NCI-H187 treated with DMSO at 0.1 percent for 48 hours (cell line): Measurements from ENCODE around the gene HSD17B4.
"Not testable (repeated sequence)": the region's sequence is repeated elsewhere in the genome, so short reads cannot be mapped to it uniquely, and the experiment has no call there.

Experiments used
- DNase-seq: peaks from one replicate; lab custom pipeline; 2025; lab: John Stamatoyannopoulos, UW

HSD17B4 gene, protein sequence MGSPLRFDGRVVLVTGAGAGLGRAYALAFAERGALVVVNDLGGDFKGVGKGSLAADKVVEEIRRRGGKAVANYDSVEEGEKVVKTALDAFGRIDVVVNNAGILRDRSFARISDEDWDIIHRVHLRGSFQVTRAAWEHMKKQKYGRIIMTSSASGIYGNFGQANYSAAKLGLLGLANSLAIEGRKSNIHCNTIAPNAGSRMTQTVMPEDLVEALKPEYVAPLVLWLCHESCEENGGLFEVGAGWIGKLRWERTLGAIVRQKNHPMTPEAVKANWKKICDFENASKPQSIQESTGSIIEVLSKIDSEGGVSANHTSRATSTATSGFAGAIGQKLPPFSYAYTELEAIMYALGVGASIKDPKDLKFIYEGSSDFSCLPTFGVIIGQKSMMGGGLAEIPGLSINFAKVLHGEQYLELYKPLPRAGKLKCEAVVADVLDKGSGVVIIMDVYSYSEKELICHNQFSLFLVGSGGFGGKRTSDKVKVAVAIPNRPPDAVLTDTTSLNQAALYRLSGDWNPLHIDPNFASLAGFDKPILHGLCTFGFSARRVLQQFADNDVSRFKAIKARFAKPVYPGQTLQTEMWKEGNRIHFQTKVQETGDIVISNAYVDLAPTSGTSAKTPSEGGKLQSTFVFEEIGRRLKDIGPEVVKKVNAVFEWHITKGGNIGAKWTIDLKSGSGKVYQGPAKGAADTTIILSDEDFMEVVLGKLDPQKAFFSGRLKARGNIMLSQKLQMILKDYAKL

DNA sequence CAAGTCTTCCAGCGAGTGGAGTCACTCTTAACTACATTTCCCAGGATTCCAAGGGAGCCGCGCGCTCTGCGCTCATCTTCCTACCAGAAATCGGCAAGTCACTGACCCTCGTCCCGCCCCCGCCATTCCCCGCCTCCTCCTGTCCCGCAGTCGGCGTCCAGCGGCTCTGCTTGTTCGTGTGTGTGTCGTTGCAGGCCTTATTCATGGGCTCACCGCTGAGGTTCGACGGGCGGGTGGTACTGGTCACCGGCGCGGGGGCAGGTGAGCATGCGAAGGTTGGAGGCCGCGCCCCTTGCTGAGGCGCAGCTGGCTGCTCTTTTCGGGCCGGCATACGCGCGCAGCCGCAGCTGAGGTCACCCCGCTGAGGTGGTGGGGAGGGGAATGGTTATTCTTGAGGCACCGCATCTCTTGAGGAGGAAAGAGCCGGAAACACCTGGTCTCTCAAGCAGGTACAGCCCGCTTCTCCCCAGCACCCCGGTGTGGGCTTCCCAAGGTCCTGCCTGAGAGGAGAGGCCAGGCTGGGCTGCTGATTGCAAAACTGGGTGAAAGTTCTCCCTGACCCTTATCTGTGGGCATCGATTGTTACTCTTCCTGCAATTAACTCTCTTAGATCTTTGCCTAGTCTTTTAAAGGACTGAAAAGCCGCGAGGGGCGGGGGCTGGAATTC is at the start of gene HSD17B4:
HSD17B4 (plus strand) TSS at position 125 of the 667 bp plus-strand sequence; CDS start at position 204, 79 bp downstream.
- DNase-seq = peak; percentile 69

DNA sequence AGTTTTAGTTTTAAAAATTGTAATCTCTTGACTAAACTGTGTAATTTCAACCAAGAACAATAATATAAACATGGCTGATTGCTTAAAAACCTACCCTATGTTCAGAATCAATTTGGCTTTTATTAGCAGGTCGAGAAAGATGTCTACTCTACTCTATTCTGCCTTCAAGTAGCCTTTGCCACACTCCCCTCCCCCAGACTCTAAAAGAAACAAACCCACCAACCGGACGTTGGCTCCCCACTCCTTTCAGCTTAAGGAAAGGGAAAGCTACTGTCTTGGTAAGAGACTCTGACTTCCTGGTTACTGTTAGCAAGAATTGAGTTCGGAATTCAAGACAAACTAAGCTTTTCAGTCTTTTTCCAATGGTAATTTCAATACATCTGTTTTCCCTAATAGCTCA is 49.7 kb upstream of the HSD17B4 start:
- no peak for DNase-seq

DNA sequence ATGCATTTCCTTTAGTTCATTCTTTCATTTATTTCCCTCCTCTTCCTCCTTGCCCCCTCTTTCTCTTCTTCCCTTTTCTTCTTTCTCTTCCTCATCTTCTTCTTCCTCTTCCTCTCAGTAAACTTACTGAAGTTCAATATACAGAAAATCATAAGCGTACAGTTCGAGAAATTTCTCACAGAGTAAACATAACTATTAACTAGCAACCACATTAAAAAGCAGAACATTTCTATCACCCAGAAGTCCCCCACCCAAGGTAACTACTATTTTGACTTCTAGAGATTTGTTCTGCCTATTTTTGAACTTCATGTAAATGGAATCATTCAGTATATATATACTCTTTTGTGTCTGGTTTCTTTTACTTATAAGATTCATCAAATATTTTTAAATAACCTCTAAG is 48.3 kb upstream of the HSD17B4 start:
- no peak for DNase-seq

DNA sequence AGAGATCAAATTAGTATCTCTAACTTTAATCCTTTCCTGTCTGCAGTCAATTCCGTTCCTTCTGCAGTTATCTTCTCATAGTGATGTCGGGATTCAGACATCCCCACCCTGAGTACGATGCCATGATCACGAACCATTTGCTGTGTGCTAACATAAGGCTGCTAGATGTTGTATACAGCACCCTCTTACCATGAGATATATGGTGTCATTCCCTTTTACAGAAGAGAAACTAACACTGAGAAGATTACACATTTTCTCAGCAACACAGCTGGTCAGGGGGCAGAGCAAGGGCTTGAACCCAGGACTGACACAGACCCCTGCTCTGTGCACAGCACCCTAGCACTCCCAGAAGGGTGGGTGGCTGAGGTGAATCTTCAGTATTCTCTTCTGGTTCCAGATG is 46.9 kb upstream of the HSD17B4 start:
- DNase-seq = no peak

DNA sequence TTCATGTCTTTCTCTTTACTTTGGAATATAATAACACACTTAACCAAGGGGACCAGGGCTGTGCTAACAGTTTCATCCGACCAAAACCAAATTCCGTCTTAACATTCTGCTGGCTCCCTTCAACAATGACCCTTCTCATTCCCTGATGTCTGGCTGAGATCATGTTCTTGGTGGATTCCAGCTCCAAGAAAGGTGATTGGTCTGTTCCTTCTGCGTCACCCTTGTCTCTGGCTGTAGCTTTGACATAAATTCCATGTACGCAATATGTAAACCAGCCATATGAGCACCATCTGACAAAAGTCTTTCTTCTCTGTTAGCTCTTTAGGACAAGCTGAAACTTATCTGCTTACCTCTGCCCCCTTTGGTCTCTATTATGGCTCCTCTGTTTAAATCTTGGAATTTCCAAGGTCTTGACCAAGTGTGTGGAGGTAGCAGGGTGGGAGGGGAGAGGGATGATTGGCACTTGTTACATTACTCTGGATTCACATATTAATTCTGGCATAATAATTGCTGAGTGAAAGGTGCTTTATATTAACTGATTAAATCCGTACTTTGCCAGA is 45.7 kb upstream of the HSD17B4 start:
- DNase-seq = no peak

DNA sequence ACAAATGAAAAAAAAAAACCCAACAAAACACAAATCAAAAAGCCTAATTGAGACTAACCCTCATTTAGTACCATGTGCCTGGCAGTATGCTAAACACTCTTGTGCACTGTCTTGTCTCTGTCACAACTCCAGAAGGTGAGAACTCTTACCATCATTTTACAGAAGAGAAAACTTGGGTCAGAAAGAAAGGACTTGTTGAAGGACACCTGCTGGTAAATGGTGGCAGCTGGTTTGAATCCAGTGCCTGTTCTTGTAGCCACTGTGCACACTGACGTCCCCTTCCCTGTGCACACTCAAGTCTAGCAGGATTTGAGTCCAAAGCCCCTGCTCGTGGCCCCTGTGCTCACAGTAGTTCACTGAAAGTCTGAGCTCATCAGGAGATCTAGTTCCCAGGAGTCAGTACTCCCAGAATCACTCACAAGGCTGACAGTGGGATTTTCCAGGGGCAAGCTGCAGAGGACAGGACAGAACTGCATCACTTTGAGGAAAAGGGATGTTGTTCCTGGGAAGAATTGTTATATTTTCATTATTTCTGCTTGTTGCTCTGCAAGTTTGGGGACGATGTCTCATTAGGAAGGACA is 43.0 kb upstream of the HSD17B4 start:
- DNase-seq = no peak

DNA sequence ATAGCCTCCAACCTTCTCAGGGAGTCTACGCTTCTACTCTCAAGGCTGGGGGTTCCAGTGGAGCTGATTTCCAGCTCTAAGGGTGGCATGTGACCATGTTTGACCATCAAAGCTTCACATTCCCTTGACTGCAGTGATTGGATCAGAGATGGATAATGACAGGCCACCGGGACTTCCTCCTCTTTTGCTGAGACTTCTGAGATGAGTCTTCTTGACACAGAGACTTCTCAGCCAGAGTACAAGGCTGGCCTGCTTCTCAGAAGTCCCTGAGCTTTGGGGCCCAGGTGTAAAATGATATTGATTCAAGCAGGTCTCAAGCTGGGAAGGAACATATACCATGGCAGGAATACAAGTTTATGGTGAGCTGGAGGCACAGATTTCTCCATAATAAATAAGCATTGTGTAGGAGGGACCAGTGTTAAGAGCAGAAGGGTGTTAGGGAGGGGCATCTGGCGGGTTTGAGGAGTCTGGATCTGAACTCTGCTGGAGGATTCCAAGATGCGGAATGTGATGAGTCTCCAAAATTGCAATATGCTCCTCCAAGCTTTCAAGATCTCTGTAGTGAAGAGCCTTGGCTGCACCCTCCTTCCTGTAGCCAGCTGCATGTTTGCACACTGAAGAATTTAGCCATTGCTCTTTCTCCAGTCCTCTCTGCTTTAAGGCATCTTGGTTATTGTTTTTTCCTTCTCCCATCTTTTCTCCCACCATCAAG is 41.7 kb upstream of the HSD17B4 start:
- no peak for DNase-seq

DNA sequence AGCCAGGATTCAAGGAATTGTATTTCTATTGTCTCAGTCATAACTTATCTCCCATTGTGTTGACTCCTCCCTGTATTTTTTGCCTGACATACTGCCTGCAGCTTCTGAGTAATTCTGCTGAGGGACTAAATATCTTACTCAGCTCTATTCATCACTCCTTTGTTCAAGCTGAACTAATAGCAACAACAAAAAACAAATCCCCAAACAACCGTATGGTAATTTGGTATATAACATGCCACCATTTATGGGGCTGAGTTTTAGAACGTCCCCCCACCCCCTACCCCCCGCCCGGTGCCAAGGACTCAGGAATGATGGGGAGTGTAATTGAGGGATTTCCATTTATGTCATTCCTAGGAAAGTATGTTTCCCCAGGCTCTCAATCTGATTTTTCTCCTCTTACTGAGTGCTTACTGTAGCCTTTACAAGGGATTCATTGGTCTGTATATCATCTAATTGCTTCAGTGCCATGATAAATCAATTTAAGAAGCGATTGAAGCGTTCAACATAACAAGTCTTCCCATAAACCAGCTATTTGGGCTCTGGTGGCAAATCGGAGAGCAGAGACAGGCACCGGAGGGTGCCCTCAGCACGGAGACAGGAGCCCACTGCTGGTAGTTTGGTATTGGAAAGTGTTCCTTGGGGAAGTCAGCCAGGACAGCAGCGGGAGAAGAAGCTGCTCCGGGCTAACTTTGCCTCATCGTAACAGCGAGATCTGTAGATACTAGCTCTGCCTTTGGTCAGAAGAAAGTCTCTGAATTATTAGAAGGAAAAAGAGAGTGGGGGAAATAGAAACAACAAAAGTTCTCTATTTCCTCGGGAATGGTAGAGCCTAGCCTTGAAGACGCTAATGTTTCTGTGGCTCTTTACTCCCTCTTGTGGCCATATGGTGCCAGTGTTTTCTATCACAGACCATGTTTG is 40.7 kb upstream of the HSD17B4 start:
- DNase-seq = no peak

DNA sequence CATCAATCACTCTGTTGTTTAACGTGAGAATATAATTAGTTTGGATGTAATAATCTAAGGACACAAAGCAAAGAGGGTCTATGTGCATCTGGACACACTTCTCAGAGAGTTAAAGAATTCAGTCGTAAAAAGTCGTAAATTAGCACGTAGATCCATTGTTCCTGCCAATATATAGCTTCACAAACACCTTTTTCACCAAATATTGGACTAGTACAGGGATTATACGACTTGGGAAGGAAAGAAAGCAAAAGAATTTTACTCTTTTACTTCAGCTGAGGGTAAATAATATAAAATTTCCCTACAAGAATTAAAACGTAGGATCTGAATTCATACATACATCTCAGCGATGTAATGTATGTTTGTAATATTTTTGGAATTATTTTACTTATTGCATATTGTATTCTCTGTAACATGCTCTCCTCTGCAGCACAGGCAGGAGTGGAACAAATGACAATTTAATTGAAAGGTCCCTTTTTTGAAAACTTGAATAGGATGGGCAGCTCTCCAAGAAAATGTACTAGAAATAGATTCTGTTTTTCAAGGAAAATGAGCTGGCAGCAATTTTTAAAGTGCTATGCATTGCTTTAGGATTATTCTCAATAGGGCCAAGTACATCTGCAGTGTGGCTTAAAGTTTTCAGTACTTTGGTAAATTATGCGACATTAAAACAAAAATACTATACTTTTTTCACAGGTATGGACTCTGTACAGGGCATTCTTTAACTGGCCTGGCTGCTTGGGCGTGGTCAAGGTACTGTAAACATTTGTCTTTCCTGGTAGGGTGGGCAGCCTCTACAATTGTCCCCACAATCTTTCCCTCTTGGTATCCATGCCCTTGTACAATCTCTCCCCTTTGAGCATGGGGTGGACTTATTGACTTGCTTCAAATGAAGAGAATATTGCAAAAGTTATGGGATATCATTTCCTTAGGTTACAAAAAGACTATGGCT is 39.7 kb upstream of the HSD17B4 start:
- DNase-seq = no peak

DNA sequence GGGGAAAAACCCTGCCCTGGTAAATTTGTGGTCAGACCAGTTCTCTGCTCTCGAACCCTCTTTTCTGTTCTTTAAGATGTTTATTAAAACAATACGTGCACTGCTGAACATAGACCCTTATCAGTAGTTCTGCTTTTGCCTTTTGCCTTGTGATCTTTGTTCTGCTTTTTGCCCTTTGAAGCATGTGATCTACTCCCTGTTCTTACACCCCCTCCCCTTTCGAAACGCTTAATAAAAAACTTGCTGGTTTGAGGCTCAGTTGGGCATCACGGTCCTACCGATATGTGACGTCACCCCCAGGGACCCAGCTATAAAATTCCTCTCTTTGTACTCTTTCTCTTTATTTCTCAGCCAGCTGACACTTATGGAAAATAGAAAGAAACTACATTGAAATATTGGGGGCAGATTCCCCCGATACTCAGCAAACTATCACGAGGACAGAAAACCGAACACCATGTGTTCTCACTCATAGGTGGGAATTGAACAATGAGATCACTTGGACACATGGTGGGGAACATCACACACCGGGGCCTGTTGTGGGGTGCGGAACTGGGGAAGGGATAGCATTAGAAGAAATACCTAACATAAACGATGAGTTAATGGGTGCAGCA is 38.1 kb upstream of the HSD17B4 start:
- not testable (repeated sequence) for DNase-seq

DNA sequence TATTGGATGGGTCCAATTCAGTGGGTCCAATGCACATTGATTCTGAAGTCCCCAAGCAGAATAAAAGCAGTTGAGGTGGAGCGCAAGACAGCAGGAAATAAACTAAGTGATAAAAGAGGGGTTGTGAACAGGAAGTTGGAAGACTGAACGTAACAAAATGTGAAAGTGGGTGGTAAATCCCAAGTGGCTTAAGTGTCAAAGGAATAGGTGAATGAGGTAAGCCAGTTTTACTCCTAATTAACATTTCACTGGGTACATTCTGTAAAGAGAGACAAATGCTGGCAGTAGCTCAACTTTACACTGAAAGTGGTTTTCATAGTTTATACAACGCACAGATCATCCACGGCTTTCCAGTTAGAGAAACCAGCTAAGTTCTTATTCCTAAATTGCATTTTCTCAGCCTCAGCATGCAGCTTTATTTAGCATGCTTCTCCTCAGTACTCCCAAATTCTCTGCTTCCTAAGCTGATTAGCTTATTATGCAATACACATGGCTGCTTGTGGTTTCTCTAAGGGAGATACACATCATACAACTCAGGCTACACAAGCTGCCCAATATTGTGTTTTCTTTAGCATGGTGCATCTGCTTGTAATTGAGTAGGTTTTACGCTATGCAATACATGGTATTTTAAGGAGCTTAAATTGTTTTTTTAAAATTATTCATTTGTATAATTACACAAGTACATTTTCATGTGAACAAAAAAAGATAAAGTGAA is 34.2 kb upstream of the HSD17B4 start:
- DNase-seq = no peak

DNA sequence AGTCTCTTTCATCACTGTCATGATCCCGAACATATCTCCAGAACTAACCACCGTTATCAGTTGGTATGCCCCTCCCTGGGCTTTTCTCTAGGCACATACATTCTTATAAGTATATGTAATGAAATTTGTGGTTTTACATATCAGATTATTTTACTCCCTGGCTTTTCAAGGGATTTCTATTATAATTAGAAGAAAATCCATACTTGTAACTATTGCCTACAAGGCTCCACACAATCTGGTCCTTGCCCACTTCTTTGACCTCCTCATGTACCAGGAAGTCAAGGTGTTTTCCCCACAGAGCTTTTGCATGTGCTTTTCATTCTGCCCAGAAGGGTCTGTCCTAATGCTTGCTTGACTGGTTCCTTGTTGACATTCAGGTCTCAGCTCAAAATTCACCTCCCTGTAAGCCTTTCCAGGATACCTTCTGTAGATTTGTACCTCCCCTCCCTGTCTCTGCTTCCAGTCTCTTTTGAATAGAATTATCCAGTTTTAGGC is 33.6 kb upstream of the HSD17B4 start:
- DNase-seq = no peak

DNA sequence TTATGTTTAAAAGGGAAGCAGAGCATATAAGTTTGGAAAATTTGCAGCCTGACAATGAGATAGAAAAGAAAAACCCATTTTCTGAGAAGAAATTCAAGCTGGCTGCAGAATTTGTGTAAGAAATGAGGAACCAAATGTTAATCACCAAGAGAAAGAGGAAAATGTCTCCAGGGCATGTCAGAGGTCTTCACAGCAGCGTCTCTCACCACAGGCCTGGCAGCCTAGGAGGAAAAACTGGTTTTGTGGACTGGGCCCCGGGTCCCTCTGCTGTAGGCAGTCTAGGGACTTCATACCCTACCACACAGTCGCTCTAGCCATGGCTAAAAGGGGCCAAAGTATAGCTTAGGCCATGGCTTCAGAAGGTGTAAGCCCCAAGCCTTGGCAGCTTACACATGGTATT is 32.1 kb upstream of the HSD17B4 start:
- no peak for DNase-seq

DNA sequence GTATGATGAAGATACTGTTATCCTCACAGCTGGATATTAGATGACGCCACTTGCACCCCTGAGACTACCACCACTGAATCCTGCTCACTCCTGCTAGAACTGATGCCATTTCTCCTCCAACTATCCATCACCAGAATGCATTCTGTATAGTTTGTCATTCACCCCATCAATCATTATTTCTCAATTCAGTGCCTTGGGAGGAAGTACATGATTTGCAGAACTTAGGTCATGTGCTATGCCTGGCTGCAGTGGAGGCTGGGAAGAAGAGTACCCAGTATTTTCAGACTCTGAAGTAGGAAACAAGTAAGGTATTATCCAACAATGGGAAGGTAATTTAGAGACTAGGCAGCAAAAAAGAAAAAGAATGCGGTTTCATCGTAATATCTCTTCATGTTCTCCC is 26.2 kb upstream of the HSD17B4 start:
- no peak for DNase-seq

DNA sequence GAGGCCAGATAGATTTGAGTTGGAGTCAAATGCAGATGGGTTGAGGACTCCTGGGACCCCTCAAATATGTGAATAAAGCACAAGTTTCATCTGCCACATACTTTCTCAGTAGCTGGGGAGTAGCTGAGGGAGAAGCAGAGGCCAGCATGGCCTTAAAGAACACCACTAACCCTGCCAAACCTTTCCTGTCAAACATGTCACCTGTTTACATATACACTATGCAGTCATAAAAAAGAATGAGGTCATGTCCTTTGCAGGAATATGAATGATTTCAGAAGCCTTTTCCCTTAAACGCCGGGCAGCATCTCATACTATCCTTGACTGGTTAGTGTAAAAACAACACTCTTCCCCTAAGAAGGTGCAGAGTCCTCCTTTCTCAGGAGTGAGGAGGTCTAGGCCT is 25.2 kb upstream of the HSD17B4 start:
- DNase-seq = no peak

DNA sequence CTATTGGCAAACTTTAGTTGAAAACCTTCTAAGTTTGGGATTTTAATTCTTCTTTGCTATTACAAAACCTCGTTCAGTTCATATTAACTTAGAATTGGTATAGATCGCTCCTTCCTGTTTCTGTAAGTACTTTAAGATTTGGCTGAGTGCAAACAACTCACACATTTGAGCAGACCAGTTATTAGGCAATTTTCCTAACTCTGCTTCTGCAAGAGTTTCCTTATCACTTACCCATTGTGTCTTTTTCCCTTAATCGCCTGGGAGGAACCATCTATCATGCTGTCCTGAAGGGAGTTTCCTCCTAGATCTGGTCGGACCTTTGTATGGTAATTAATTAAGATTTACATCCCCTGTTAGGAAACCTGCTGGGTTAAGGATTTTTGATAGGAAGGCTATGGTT is 24.7 kb upstream of the HSD17B4 start:
- DNase-seq = not testable (repeated sequence)

DNA sequence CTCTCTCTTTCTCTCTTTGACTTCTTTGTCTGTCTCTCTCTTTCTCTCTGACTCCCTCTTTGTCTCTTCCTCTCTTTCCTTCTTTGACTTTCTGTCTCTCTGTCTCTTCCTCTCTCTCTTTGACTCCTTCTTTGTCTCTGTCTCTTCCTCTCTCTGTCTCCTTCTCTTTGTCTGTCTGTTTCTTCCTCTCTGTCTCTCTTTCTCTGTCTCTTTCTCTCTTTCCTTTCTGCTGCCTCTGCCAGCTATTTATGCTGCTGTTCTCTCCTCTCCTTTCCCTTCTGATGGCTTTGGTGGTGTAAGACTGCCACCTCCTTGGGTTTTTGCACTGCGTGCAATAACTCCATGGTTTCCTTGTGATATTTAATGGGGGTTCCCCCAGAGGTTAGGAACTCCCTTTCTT is 24.1 kb upstream of the HSD17B4 start:
- not testable (repeated sequence) for DNase-seq

DNA sequence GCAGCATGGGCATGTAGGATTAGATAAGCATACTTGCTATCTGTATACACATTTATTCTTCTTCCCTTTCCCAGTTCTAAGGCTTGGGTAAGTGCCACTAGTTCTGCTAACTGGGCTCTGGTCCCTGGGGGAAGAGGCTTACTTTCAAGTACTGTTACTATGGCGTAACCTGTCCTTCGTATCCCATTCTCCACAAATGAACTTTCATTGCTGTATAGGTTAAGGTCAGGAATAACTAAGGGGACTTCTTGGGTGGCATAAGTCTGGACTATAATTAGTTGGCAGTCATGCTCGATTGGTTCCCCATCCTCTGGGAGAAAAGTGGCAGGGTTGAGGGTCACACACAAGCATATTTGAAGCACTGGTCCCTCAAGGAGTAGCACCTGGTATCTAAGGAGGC is 23.7 kb upstream of the HSD17B4 start:
- not testable (repeated sequence) for DNase-seq
